ENCODE results near the gene IL18BP.

IL18BP gene

GRCh38 chr11:72013765-72014711, 15.3 kb downstream of the IL18BP start:
- no peak for DNase-seq

DNA sequence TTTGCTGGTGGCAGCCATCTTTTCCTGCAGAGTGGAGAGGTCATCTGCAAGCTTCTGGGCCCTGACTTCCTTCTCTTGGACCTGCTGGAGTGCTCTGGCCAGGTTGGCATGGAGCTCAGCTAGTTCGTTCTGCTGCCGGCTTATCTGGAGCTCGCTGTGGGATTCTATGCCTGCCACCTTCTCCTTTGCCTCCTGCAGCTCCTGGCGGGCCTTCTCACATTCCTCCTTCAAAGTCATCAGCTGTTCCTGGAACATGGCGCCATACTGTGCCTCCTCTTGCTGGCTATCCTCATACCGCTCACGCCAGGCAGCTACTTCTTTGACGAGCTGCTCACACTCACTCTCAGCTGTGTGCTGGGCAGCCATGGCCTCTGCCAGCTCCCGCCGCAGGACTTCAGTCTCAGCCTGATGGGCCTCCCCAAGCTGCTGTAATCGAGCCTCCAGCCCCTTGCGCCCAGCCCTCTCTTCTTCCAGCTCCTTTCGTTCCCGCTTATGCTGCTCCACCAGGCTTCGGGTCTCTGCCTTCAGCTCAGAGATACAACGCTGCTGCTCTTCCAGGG, 16.1 kb downstream of the IL18BP start:
- DNase-seq, result no peak

DNA sequence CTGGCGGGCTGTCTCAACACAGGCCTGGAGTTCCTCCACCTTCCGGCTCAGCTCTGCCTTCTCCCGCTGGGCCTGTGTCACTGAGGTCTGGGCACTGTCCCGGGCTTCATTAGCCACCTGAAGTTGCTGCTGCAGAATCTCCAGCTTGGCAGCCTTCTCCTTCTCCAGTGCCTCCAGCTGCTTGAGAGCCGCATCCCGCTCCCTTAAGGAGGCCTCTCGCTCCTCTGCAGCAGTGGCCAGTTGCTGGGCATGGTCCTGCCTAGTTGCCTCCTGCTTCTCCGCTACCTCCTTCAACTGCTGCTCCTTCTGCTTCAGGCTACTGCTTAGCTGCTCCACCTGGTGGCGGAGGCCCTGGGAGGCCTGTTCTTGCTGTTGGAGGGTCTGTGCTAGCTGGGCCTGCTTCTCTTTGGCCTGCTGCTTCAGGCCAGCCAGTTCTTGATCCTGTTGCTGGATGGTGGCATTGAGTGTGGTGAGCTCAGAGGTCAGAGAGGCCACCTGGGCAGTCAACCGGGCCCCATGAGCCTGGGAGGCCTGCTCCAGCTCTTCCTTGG, 16.9 kb downstream of the IL18BP start:
- no peak for DNase-seq

DNA sequence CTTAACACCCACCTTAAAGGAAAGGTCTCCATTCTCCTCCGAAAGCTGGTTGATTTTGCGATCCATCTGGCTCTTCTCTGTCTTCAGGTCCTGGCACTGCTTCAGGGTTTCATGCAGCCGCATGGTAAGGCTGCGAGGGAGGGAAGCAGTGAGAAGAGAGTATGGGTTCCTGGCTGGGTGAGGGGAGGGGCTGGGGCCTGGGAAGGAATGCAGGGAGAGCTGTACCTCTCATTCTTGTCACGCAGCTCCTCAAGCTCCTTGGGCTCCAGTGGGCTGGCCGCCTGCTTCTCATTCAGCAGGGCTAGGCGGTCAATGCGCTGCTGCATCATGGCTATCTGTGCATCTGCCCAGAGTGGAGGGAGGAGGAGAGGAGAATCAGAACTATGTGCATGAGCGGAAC, 19.5 kb downstream of the IL18BP start:
- DNase-seq, result no peak

DNA sequence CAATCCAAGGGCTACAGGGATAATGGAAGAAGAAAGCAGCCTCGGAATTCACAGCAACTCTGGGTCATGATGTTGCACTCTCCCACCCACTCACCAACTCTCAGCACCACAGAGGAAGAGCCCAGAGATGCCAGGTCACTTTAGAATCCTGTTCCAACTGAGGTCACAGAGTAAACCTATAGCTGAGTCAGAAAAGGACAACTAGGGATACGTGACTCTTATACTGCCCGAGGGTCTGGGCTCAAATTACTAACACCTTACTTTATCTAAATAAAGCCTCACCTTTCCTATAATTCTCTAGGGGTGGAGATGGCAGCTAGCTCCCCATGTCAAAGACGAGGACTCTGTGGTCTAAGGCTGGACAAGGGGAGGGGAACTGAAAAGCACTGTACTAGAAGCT, 24.6 kb downstream of the IL18BP start:
- DNase-seq, result no peak

GRCh38 chr11:72024069-72024754, 25.5 kb downstream of the IL18BP start:
- DNase-seq, result no peak

- no peak for DNase-seq
These were observed 27.4 kb downstream of the IL18BP start for GRCh38 chr11:72026090-72026489.

DNA sequence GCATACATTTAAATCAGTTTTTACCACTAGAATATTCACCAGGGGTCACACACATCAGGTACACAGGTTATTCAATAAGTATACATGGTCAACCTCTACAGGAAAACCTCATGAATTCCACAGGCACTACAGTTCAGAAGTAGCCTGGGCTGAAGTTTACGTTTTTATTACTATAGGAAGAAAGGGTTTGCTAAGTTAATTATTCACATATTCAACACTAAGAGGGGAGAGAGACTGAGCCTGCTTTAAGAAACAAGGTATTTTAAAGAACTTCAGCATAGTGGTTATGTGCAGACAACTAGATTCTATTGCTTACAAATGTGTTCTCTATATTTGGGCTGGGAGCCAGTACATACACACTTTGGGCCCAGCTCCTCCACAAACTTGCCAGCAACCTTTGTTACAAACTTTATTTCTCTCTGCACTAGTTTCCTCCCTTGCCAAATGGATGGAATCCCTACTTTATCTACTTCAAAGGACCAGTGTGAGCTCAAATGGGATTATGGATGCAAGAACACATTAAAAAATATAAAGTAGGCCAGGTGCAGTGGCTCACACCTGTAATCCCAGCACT, 31.9 kb downstream of the IL18BP start:
- DNase-seq, result no peak

DNA sequence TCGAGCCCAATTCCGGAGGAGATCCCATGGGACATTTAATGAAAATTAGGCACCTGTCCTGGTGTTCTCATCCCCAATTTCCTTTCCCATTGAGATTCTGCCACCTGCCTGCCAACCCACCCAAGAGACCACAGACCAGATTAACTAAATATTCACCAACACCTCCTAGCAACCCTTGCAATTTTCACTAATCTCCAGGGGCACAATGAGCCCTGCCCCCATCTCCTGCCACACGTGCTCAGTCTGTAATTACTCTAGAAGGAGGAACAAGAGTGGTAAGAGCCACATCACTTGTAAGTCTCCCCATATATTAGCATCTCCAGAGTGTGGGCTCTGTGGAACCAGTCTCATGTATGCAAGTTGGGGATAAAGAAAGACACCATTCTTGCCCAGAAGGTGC, 38.0 kb downstream of the IL18BP start:
- DNase-seq, result no peak

DNA sequence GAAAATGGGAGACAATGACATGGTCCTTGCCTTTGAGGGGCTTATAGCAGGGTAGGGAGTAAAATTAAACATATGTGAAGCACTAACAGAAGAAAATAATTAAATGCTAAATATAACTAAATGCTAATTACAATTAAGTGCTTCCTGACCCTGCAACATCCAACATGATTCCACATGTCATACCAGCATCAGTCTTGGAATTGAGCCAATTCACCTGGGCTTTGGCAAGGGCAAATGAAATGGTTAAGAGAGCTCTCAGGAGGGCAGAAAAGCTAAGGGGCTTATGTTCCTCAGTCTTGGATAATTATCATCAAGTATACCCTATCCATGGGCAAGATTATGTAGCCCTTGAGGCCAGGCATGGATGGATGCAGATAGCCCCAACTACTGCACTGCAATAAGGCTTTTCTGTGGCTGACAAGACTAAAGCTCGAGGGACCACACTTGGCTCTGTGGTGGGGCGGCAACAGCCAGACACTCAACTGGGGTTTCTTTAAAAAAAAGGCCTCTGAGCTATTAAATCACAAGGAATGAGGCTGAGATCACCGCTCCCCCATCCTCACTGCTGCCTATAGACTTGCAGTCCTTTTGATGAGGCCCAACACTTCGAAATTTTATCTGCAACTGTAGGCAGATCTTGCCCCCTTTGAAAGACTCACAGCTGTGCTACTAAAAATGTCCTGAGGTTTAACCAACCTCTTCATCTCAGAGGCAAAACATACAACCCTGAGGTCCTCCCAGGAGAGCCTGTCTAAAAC, 39.0 kb downstream of the IL18BP start:
- no peak for DNase-seq

DNA sequence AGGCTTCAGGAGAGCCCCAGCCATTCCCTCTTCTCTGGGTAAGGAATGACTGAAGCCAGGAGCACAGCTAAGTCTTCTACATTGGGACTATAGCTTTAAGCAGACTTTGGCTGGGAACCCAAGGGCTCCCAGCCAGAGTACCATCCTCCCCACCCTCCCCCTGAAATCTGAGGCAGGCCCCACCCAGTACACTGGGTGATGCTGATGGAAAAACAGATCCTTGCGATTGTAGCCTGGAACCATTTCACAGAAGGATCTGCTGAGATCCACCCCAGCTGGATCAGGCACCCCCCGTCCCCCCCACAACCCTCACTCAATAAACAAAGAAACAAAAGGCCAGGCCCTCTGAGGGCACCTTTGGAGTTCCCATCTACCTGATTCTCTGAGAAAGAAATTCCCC, 39.8 kb downstream of the IL18BP start:
- DNase-seq, result no peak

GRCh38 chr11:72039031-72039855, 40.5 kb downstream of the IL18BP start:
- no peak for DNase-seq

- DNase-seq, result no peak
These were observed 41.2 kb downstream of the IL18BP start for GRCh38 chr11:72039856-72040401.

GRCh38 chr11:72040491-72041363, 42.0 kb downstream of the IL18BP start:
- DNase-seq, result peak; percentile 91

DNA sequence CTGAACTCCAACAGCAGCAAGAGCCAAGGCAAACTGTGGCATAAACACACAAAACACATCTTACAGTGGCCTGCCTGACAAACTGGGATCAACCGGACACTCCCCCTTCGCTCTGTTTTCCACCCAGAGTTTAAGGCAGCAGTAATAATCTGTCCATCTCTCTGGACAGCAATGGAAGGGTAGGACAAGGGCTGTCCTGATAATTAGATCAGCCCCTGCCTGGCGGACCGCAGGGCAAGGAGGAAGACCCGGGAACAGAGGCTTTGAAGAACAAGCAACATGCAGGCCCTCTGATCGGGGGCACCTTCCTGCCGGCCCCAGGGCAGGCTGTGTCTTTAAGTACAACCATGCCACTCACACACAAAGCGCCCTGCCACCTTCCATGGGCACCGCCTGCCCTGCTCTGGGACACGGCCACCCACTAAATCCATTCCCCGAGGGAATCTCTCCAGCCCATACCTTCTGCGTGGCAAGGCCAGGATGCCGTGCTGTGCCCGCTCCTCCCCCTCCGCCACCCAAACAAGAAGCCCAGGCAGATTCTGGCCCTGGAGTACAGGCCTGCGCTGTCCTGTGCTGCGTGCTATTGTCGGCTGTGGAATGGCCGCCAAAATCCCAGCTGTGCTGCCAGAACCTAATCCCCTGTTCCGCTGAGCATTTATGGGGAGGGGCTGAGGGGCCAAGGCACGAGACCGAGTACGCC, 42.8 kb downstream of the IL18BP start:
- DNase-seq, result peak; percentile 34

- no peak for DNase-seq
These were observed 43.5 kb downstream of the IL18BP start for GRCh38 chr11:72042064-72042745.

GRCh38 chr11:72045849-72046248, 47.1 kb downstream of the IL18BP start:
- DNase-seq, result no peak

- peak; percentile 21 for DNase-seq
These were observed 50.2 kb downstream of the IL18BP start for GRCh38 chr11:72048766-72049460.

Data from NCI-H1417 treated with DMSO at 0.1 percent for 48 hours (cell line).